Stimulated activated naive B cell treated with anti-CD40 and anti-IgM and Interleukin-4, amounts not matched to agents 10 μg/mL and 1 μg/mL and 100 μg/mL, for 72 hours (primary cell): ENCODE data around the gene KCNK4.
A peak's percentile ranks its signal among the peaks of the same experiment; 100 is the strongest.
"Not testable (repeated sequence)": the region's sequence is repeated elsewhere in the genome, so short reads cannot be mapped to it uniquely, and the experiment has no call there.

Experiments
- ATAC-seq, 2 donors: fragments of 150-1000 bp; cut with Tn5 transposase; replicated peaks; 2 replicates each; pipeline ENCODE4 v1.10.0; 2021; ENCODE audit warnings: moderate library complexity in 1 of 2
- DNase-seq: peaks from one replicate; pipeline ENCODE4 v3.0.0; 2021
- H3K27ac Mint-ChIP-seq: one replicate; pipeline ENCODE4 v1.8.0; 2022; ENCODE audit warnings: mild to moderate bottlenecking, mixed read lengths
- H3K27me3 Mint-ChIP-seq, 2 donors: one replicate each; pipeline ENCODE4 v1.8.0; 2022; ENCODE audit warnings: mixed read lengths in 2 of 2
- H3K36me3 Mint-ChIP-seq, 2 donors: one replicate each; pipeline ENCODE4 v1.8.0; 2022; ENCODE audit warnings: mixed read lengths in 2 of 2, mild to moderate bottlenecking in 1 of 2
- H3K4me1 Mint-ChIP-seq, 2 donors: one replicate each; pipeline ENCODE4 v1.8.0; 2022; ENCODE audit warnings: mixed read lengths in 2 of 2, mild to moderate bottlenecking in 1 of 2
- H3K4me3 Mint-ChIP-seq, 2 donors: one replicate each; pipeline ENCODE4 v1.8.0; 2022; ENCODE audit warnings: mild to moderate bottlenecking in 2 of 2, mixed read lengths in 2 of 2, moderate library complexity in 1 of 2
- H3K9me3 Mint-ChIP-seq, 2 donors: one replicate each; pipeline ENCODE4 v1.8.0; 2022; ENCODE audit warnings: mixed read lengths in 2 of 2, mild to moderate bottlenecking in 1 of 2

The KCNK4 gene

DNA sequence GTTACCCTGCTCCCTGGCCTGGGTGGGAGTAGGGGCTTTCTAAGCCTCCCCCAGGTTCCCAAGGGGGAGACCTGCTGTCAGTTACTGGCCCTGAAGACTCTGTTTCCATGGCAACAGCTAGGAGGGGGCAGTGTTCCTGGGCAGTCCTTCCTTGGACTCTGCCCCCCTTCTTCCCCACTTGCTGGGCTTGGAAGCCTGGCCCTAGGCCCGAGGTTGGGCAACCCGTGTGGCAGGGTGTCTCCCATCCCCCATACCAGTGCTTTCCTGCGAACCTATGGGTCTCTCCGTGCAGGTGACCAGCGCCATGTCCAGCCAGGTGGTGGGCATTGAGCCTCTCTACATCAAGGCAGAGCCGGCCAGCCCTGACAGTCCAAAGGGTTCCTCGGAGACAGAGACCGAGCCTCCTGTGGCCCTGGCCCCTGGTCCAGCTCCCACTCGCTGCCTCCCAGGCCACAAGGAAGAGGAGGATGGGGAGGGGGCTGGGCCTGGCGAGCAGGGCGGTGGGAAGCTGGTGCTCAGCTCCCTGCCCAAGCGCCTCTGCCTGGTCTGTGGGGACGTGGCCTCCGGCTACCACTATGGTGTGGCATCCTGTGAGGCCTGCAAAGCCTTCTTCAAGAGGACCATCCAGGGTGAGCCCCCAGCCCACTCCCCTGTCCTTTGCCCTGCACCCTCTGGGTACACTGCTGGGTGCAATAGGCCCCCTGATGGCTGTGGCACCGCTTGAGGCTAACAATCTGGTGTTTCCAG lies 15.9 kb downstream of the KCNK4 start:
- peak overlapping the region; percentile 97 to 100 for H3K4me3 Mint-ChIP-seq
- ATAC-seq (no peak), DNase-seq (no peak)
- H3K4me1 Mint-ChIP-seq: peaks cover 24 to 32% of the 10 kb centered on the region in 2 donors
- H3K36me3 Mint-ChIP-seq: peaks cover 16 to 18% of the 10 kb centered on the region in 2 donors
- H3K27me3 Mint-ChIP-seq: peaks cover under 1 to 6% of the 10 kb centered on the region in 2 donors
- H3K9me3 Mint-ChIP-seq: no peaks in the 10 kb centered on the region
- peak overlapping the region; percentile 97 for H3K27ac Mint-ChIP-seq

DNA sequence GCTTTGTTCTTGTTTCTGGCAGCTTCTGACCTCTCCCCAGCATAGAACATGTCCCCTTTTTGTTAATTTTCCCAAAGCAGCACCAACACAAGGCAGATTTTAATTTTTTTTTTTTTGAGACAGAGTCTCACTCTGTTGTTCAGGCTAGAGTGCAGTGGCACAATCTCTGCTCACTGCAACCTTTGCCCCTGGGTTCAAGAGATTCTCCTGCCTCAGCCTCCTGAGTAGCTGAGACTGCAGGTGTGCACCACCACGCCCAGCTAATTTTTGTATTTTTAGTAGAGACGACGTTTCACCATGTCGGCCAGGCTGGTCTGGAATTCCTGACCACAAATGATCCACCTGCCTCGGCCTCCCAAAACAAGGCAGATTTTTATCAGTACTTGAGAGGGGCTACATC lies 16.7 kb downstream of the KCNK4 start:
- not testable (repeated sequence) for ATAC-seq, H3K9me3 Mint-ChIP-seq, DNase-seq, H3K27me3 Mint-ChIP-seq
- peak overlapping the region; percentile 69 for H3K27ac Mint-ChIP-seq
- peaks cover 27 to 39% of the 10 kb centered on the region in 2 donors for H3K4me1 Mint-ChIP-seq
- H3K4me3 Mint-ChIP-seq: peak overlapping the region; percentile 23 to 55
- peaks cover 20 to 23% of the 10 kb centered on the region in 2 donors for H3K36me3 Mint-ChIP-seq

DNA sequence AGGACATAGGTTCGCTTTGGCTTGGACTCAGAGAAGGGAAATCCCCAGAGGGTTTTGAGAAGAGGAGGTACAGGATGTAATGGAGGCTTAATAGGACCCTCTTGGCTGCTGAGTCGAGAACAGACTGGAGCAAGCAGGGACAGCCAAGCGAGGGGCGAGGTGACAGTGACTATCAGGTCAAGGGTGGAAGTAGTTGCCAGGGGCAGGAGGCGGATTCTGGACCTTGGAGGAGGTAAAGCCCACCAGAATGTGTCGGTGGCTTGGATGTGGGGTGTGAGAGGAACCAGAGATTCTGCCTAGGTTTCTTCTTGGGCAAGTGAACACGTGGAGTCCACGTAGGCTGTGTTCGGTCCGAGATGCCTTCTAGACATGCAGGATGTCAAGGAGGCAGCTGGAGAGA lies 21.8 kb downstream of the KCNK4 start:
- H3K9me3 Mint-ChIP-seq: no peaks in the 10 kb centered on the region
- peaks cover 31 to 35% of the 10 kb centered on the region in 2 donors for H3K36me3 Mint-ChIP-seq
- H3K27me3 Mint-ChIP-seq: no peaks in the 10 kb centered on the region
- DNase-seq: no peak
- H3K4me1 Mint-ChIP-seq: peaks cover 27 to 48% of the 10 kb centered on the region in 2 donors
- H3K4me3 Mint-ChIP-seq: no peak overlapping the region
- no peak for ATAC-seq
- H3K27ac Mint-ChIP-seq: peak overlapping the region; percentile 22

DNA sequence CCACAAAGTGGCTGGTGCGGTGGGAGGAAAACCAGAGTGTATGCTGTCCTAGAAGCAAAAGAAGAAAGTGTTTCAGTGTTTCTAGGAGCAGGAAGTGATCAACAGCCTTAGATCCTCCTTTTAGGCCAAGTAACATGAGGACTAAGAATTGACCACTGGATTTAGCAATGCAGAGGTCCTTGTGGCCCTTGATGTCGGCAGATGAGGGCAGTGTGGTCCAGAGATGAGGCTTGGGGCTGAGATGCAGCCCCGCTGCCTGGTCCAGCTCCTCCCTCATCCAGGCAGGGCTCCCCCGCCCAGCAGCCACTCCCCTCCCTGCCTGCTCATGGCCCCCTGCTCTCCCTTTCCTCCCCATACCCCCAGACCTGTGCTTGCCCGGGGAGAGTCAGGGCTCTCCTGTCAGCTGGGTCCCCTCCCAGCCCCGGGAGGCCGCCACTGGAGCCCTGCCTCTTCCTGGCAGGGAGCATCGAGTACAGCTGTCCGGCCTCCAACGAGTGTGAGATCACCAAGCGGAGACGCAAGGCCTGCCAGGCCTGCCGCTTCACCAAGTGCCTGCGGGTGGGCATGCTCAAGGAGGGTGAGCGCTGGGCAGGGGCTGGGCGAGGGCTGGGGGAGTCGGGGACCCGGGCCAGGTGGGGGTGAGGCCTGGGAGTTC lies 22.5 kb downstream of the KCNK4 start:
- DNase-seq: no peak
- Mint-ChIP-seq H3K4me1 (peaks cover 28 to 54% of the 10 kb centered on the region in 2 donors), H3K9me3 (no peaks in the 10 kb centered on the region), H3K27ac (peak overlapping the region; percentile 6), H3K27me3 (no peaks in the 10 kb centered on the region), H3K4me3 (no peak overlapping the region), H3K36me3 (peaks cover 34 to 35% of the 10 kb centered on the region in 2 donors)
- no peak for ATAC-seq

DNA sequence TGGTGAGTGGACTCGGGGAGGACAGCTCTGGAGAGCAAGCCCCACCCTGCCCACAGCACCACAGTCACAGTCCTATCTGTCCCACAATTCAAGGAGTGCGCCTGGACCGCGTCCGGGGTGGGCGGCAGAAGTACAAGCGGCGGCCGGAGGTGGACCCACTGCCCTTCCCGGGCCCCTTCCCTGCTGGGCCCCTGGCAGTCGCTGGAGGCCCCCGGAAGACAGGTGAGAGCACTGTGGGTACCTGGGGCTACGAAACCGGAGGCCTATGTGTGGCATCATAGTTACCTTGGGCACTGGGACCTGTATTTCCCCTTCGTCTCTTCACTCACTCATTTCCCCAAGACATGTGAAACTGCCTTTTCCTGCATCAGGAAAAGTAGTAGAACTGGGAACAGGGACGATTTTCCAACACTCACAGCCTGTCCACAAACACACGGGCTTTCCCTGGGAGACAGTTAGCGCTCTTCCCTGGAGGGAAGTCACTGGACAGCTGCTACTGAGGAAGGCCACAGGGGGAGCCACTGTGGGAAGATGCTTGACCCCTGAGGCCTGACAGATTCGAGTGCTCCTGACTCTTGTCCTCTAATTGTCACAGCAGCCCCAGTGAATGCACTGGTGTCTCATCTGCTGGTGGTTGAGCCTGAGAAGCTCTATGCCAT lies 23.2 kb downstream of the KCNK4 start:
- H3K4me3 Mint-ChIP-seq: no peak overlapping the region

DNA sequence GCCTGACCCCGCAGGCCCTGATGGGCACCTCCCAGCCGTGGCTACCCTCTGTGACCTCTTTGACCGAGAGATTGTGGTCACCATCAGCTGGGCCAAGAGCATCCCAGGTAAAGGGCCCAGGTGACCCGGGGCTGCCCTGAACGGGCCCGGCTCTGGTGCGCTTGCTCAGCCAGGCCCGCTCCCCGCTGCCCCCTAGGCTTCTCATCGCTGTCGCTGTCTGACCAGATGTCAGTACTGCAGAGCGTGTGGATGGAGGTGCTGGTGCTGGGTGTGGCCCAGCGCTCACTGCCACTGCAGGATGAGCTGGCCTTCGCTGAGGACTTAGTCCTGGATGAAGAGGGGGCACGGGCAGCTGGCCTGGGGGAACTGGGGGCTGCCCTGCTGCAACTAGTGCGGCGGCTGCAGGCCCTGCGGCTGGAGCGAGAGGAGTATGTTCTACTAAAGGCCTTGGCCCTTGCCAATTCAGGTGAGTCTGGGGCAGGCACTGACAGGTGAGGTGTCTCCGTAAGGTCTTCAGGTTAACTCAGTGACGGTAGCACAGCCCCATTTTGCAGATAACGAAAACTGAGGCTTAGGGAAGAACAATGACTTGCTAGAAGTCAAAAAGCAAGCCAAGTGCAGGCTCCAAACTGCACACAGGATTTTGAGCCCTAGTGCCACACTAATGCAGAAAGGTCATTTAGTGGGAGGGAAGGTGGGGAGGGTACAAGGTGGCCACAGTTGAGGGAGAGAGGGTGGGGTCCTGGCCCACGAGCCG lies 23.9 kb downstream of the KCNK4 start:
- DNase-seq: no peak
- peaks cover 37 to 67% of the 10 kb centered on the region in 2 donors for H3K4me1 Mint-ChIP-seq
- no peaks in the 10 kb centered on the region for H3K9me3 Mint-ChIP-seq
- no peak for ATAC-seq
- H3K27me3 Mint-ChIP-seq: no peaks in the 10 kb centered on the region
- H3K4me3 Mint-ChIP-seq: peak overlapping the region in 1 of 2 donors; percentile 6
- H3K27ac Mint-ChIP-seq: peak overlapping the region; percentile 37
- H3K36me3 Mint-ChIP-seq: peaks cover 44 to 46% of the 10 kb centered on the region in 2 donors

More for the DNA sequence above, 23.2 kb downstream of the KCNK4 start:
- no peaks in the 10 kb centered on the region for H3K27me3 Mint-ChIP-seq
- peaks cover 38 to 41% of the 10 kb centered on the region in 2 donors for H3K36me3 Mint-ChIP-seq
- no peaks in the 10 kb centered on the region for H3K9me3 Mint-ChIP-seq
- no peak for DNase-seq
- peak overlapping the region; percentile 83 for H3K27ac Mint-ChIP-seq
- no peak for ATAC-seq
- peaks cover 33 to 60% of the 10 kb centered on the region in 2 donors for H3K4me1 Mint-ChIP-seq

DNA sequence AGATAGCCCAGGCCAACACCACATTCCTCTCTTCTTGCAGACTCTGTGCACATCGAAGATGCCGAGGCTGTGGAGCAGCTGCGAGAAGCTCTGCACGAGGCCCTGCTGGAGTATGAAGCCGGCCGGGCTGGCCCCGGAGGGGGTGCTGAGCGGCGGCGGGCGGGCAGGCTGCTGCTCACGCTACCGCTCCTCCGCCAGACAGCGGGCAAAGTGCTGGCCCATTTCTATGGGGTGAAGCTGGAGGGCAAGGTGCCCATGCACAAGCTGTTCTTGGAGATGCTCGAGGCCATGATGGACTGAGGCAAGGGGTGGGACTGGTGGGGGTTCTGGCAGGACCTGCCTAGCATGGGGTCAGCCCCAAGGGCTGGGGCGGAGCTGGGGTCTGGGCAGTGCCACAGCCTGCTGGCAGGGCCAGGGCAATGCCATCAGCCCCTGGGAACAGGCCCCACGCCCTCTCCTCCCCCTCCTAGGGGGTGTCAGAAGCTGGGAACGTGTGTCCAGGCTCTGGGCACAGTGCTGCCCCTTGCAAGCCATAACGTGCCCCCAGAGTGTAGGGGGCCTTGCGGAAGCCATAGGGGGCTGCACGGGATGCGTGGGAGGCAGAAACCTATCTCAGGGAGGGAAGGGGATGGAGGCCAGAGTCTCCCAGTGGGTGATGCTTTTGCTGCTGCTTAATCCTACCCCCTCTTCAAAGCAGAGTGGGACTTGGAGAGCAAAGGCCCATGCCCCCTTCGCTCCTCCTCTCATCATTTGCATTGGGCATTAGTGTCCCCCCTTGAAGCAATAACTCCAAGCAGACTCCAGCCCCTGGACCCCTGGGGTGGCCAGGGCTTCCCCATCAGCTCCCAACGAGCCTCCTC lies 24.8 kb downstream of the KCNK4 start:
- DNase-seq, H3K9me3 Mint-ChIP-seq, ATAC-seq, H3K27me3 Mint-ChIP-seq: not testable (repeated sequence)
- peak overlapping the region; percentile 100 for H3K27ac Mint-ChIP-seq
- peak overlapping the region; percentile 94 to 96 for H3K4me3 Mint-ChIP-seq
- H3K36me3 Mint-ChIP-seq: peaks cover 50 to 53% of the 10 kb centered on the region in 2 donors
- H3K4me1 Mint-ChIP-seq: peaks cover 40 to 72% of the 10 kb centered on the region in 2 donors

DNA sequence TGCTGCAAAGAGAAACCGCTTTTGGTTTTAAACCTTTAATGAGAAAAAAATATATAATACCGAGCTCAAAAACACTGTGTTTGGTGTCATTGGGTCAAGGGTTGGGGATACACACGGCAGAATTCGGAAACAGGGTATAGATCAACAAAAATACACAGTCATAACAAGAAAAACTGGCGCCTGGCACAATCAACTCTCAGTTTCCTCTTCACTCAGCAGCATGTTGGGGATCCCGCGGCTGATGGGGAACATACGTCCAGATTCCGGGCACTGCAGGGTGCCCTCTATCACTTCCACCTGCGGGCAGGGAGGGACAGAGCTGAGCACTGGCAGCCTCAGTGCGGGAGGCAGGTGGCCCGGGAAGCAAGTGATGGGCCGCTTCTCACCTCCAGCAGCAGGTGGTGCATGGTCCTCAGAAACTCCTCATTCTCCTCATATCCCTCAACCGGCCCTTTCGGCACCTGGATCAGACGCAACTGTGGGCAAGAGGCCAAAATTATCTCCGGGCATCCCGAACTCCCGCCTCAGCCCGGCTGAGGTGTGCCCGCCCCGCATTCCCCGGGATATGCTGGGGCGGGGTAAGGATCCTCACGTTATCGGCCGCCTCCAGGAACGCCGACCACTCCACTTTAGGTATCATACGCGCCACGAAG lies 25.7 kb downstream of the KCNK4 start:
- Mint-ChIP-seq H3K36me3 (peaks cover 55 to 61% of the 10 kb centered on the region in 2 donors), H3K27me3 (no peaks in the 10 kb centered on the region), H3K27ac (peak overlapping the region; percentile 100), H3K9me3 (no peaks in the 10 kb centered on the region), H3K4me1 (peaks cover 42 to 72% of the 10 kb centered on the region in 2 donors), H3K4me3 (peak overlapping the region; percentile 94 to 96)
- peak; percentile 2 to 15 for ATAC-seq
- DNase-seq: no peak

DNA sequence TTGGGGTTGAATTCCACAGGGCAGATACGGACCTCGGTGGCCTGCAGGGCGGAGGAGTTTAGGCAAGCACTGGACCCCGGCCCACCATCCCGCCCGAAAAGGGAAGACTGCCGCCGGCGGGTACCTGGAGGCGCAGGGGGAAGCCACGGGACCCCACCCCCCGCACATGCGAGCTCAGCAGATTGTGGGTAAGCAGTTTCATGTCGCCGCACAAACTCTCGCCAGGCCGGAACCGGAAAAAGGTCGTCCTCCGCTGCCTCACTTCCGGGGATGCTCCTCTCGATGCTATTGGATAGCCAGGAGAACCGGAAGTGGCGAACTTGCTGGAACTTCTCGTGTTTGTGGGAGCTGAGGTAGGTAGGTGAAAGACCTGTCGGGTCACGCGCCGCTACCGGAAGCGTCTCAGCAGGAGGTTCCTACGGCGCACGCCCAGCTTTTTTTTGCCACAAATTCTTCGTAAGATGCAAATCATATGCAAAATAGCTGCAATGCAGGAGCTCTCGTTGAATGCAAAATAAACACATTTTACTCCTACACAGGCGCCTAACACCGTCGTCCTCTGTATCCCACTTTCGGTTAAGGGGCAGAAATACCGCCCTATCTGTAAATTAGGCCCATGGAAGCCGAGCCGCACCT lies 26.3 kb downstream of the KCNK4 start, which contains the start of gene TRMT112:
TRMT112 (minus strand) TSS at position 235 of the 636 bp plus-strand sequence; CDS start at position 202, 33 bp downstream.
- H3K4me1 Mint-ChIP-seq: peaks cover 41 to 69% of the 10 kb centered on the region in 2 donors

DNA sequence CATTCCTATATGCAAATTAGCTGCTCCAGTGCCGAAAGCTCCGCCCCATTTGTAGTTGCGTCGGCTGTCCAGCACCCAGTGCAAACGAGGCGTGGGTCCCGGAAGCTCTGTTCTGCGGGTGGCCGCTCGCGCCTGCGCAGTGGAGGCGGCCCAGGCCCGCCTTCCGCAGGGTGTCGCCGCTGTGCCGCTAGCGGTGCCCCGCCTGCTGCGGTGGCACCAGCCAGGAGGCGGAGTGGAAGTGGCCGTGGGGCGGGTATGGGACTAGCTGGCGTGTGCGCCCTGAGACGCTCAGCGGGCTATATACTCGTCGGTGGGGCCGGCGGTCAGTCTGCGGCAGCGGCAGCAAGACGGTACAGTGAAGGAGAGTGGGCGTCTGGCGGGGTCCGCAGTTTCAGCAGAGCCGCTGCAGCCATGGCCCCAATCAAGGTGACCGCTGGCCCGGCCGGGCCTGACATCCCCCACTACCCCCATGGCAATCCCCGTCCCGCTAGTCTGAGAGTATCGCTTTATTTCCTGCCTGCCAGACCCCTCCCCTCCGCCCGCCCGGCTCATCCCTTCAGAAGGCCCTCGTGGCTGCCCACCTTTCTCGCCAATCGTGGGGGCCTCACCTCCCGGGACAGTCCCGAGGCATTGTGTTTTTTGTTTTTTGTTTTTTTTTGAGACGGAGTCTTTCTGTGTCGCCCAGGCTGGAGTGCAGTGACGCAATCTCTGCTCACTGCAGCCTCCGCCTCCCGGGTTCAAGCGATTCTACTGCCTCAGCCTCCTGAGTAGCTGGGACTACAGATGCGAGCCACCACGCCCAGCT lies 27.1 kb downstream of the KCNK4 start, which contains the start of gene PRDX5:
PRDX5 (plus strand) TSS at position 161 of the 805 bp plus-strand sequence; CDS start at position 256, 95 bp downstream.
- peaks cover 35 to 62% of the 10 kb centered on the region in 2 donors for H3K4me1 Mint-ChIP-seq
- ATAC-seq (peak; percentile 79 to 86), DNase-seq (peak; percentile 97)
- peak within 1 kb of the TSS; percentile 94 to 96 for H3K4me3 Mint-ChIP-seq
- peak within 1 kb of the TSS; percentile 100 for H3K27ac Mint-ChIP-seq
- H3K36me3 Mint-ChIP-seq: peaks cover 54 to 57% of the 10 kb centered on the region in 2 donors
- no peaks in the 10 kb centered on the region for H3K27me3 Mint-ChIP-seq
- H3K9me3 Mint-ChIP-seq: no peaks in the 10 kb centered on the region

More for the DNA sequence above, 26.3 kb downstream of the KCNK4 start, which contains the start of gene TRMT112:
- Mint-ChIP-seq H3K4me3 (peak within 1 kb of the TSS; percentile 94 to 96), H3K36me3 (peaks cover 59 to 63% of the 10 kb centered on the region in 2 donors), H3K9me3 (no peaks in the 10 kb centered on the region), H3K27me3 (no peaks in the 10 kb centered on the region), H3K27ac (peak within 1 kb of the TSS; percentile 100)
- ATAC-seq (peak; percentile 82 to 83), DNase-seq (peak; percentile 97)
